Esophagus squamous epithelium (tissue), 5 donors: ENCODE measurements around the gene GSE1. TPM values are rescaled to one million over a fixed set of nuclear protein-coding genes. Genes with fewer than 3 reads are reported as not detected.
A peak's percentile ranks its signal among the peaks of the same experiment; 100 is the strongest.

Source experiments
- DNase-seq: peaks from one replicate; lab custom pipeline; 2025; lab: John Stamatoyannopoulos, UW
- H3K27ac ChIP-seq, 4 donors: fragments of 200-600 bp; sonication (generic); one replicate each; pipeline ENCODE4 v1.5.1; 2016 to 2019; ENCODE audit warnings: mild to moderate bottlenecking in 1 of 4
- H3K27me3 ChIP-seq, 4 donors: fragments of 200-600 bp; sonication (generic); 1 replicate in 3 of 4; 2 replicates in 1 of 4; pipeline versions ENCODE4 v1.5.1 to v1.6.0; 2017 to 2021; ENCODE audit warnings: antibody characterized with exemption in 1 of 4
- H3K36me3 ChIP-seq, 3 donors: fragments of 200-600 bp; sonication (generic); one replicate each; pipeline ENCODE4 v1.5.1; 2016 to 2019
- H3K4me1 ChIP-seq, 3 donors: fragments of 200-600 bp; sonication (generic); one replicate each; pipeline ENCODE4 v1.5.1; 2017 to 2019
- H3K4me3 ChIP-seq, 4 donors: fragments of 200-600 bp; sonication (generic); 1 replicate in 3 of 4; 2 replicates in 1 of 4; pipeline ENCODE4 v1.5.1; 2016 to 2019; ENCODE audit warnings: mild to moderate bottlenecking in 2 of 4, moderate library complexity in 1 of 4
- H3K9me3 ChIP-seq, 3 donors: fragments of 200-600 bp; sonication (generic); one replicate each; pipeline ENCODE4 v1.5.1; 2016 to 2019
- POLR2A ChIP-seq, 4 donors: fragments of 450-650 bp; IDR thresholded peaks; one replicate each; pipeline ENCODE4 v1.6.1; 2017; ENCODE audit warnings: antibody characterized with exemption in 4 of 4, mild to moderate bottlenecking in 4 of 4, moderate library complexity in 3 of 4
- WGBS, 2 donors: methylation state at CpG; one replicate each; pipeline ENCODE4 v1.1.5; 2018; 5-methylcytosine and 5-hydroxymethylcytosine counted together
- intact Hi-C: fragments of 100-400 bp; cut with DNase I; formaldehyde crosslinking; loops from one replicate; pipeline ENCODE4 v1.15.0; 2022
- total RNA-seq, 4 donors: library from RNA; depleted of rRNA; stranded (reverse); fragments of >200 nt; gene quantifications; one replicate each; pipeline ENCODE4 v1.1.0, GENCODE V29; 2016
- TF ChIP-seq, protein P1 (sequence below), 6 experiments: fragments of 450-650 bp in 4 of 6; fragments of 200-600 bp in 2 of 6; sonication (generic) in 2 of 6; IDR thresholded peaks; one replicate each; pipeline ENCODE4 v1.5.1; 2016 to 2019; ENCODE audit warnings: antibody characterized with exemption in 6 of 6, mild to moderate bottlenecking in 4 of 6, moderate library complexity in 4 of 6
- donor health status: DM: yes; HTN: yes; CAD: no.

Gene GSE1
- total RNA-seq, 4 donors from 2014 or later = 24.6 to 33.6 (median 28.9) TPM

GRCh38 chr16:85615852-85616606 lies 2.9 kb downstream of the GSE1 start:
- no peak for TF ChIP-seq POLR2A (IDR thresholded peaks at IDR 0.05)
- TF ChIP-seq, protein P1, sequence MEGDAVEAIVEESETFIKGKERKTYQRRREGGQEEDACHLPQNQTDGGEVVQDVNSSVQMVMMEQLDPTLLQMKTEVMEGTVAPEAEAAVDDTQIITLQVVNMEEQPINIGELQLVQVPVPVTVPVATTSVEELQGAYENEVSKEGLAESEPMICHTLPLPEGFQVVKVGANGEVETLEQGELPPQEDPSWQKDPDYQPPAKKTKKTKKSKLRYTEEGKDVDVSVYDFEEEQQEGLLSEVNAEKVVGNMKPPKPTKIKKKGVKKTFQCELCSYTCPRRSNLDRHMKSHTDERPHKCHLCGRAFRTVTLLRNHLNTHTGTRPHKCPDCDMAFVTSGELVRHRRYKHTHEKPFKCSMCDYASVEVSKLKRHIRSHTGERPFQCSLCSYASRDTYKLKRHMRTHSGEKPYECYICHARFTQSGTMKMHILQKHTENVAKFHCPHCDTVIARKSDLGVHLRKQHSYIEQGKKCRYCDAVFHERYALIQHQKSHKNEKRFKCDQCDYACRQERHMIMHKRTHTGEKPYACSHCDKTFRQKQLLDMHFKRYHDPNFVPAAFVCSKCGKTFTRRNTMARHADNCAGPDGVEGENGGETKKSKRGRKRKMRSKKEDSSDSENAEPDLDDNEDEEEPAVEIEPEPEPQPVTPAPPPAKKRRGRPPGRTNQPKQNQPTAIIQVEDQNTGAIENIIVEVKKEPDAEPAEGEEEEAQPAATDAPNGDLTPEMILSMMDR (IDR thresholded peaks at IDR 0.05) = peak; percentile 82 to 91 (median 86)
- H3K4me1 ChIP-seq = peaks cover 37 to 84% (median 66%) of the 10 kb centered on the region in 3 donors
- intact Hi-C loops = no loop called here
- H3K36me3 ChIP-seq = peaks cover 0 to 8% (median 0%) of the 10 kb centered on the region in 3 donors
- H3K27ac ChIP-seq = peak overlapping the region; percentile 90 to 96 (median 95)
- WGBS, 2 donors = 10 to 30% methylated on average over 2 of the region's 21 CpGs
- peaks cover 0 to 10% (median 0%) of the 10 kb centered on the region in 4 donors for H3K27me3 ChIP-seq
- peak; percentile 39 for DNase-seq
- no peaks in the 10 kb centered on the region for H3K9me3 ChIP-seq
- H3K4me3 ChIP-seq = peak overlapping the region in 3 of 4 donors; percentile 76 to 80 (median 78)

DNA sequence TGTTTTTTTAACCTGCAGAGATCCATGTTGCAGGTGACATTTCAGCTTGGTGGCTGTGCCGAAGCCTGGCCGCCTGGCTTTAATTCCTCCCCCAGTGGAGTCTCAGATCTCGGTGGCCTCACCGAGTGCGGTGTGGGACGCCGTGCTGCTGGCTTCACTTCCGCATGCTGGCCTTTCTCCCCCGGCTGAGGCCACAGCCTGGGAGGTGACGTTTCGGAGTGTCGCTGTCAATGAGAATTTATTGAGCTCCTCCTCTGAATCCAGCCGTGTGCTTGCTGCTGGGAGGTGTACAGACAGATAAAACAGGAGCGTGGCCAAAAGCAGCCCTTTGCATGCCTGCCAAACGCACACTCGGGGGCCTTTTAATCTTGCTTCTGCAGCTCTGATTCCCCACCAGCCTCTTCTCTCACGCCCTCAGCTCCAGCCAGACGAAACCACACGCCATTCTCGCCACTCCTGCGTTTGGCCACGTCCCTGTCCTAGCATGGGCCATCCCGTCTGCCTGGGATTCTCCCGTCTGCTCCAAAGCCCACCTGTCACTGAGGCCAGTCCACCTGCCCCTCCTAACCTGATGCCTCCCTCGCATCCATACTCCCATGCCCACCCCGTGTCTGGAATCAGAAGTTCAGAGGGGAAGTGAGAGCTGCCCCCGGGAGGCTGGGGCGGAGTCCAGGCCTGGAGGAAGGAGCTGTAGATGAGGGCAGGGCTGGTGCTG lies 3.6 kb downstream of the GSE1 start:
- WGBS, 2 donors = 35 to 65% methylated on average over 8 to 12 of the region's 28 CpGs
- Histone ChIP-seq H3K27me3 (peaks cover 0 to 5% (median 0%) of the 10 kb centered on the region in 4 donors), H3K4me3 (peak overlapping the region in 3 of 4 donors; percentile 13 to 78 (median 17)), H3K4me1 (peaks cover 38 to 84% (median 66%) of the 10 kb centered on the region in 3 donors), H3K9me3 (no peaks in the 10 kb centered on the region), H3K36me3 (peaks cover 0 to 8% (median 0%) of the 10 kb centered on the region in 3 donors), H3K27ac (peak overlapping the region; percentile 90 to 96 (median 95))
- TF ChIP-seq, protein P1 (IDR thresholded peaks at IDR 0.05) = no peak
- TF ChIP-seq POLR2A (IDR thresholded peaks at IDR 0.05) = no peak
- intact Hi-C loops = no loop called here
- DNase-seq = peak; percentile 24

GRCh38 chr16:85617948-85618347 lies 4.8 kb downstream of the GSE1 start:
- peaks cover 43 to 84% (median 56%) of the 10 kb centered on the region in 3 donors for H3K4me1 ChIP-seq
- intact Hi-C loops = no loop called here
- H3K27ac ChIP-seq = peak overlapping the region in 1 of 4 donors; percentile 96
- no peak for DNase-seq
- H3K27me3 ChIP-seq = peaks cover 0 to 2% (median 0%) of the 10 kb centered on the region in 4 donors
- H3K9me3 ChIP-seq = no peaks in the 10 kb centered on the region
- H3K4me3 ChIP-seq = no peak overlapping the region
- peaks cover 0 to 8% (median 0%) of the 10 kb centered on the region in 3 donors for H3K36me3 ChIP-seq
- WGBS, 2 donors = 59 to 80% methylated on average over 2 to 6 of the region's 7 CpGs
- TF ChIP-seq POLR2A (IDR thresholded peaks at IDR 0.05) = no peak
- TF ChIP-seq, protein P1 (IDR thresholded peaks at IDR 0.05) = peak in 1 of 6 experiments; percentile 5

- Histone ChIP-seq H3K4me1 (peaks cover 43 to 84% (median 56%) of the 10 kb centered on the region in 3 donors), H3K4me3 (no peak overlapping the region), H3K9me3 (no peaks in the 10 kb centered on the region), H3K27ac (no peak overlapping the region), H3K36me3 (peaks cover 0 to 8% (median 0%) of the 10 kb centered on the region in 3 donors), H3K27me3 (no peaks in the 10 kb centered on the region)
- no peak for DNase-seq
- intact Hi-C loops = no loop called here
- TF ChIP-seq, protein P1 (IDR thresholded peaks at IDR 0.05) = no peak
- TF ChIP-seq POLR2A (IDR thresholded peaks at IDR 0.05) = no peak
- 94 to 99% methylated on average over 7 to 9 of the region's 9 CpGs for WGBS, 2 donors
Measured at GRCh38 chr16:85618521-85618920, 5.4 kb downstream of the GSE1 start.
